HUES6 (cell line): ENCODE data around the gene ZNF205.

Experiments used
- H3K27ac ChIP-seq: 2 replicates; pipeline ENCODE4 v1.7.0; 2013; ENCODE audit warnings: low read depth, mild to moderate bottlenecking, low read length, inconsistent platforms
- H3K27me3 ChIP-seq: 2 replicates; pipeline ENCODE4 v1.6.1; 2013; ENCODE audit warnings: low read length; ENCODE audit not compliant: control insufficient read depth, insufficient read depth
- H3K36me3 ChIP-seq: 2 replicates; pipeline ENCODE4 v1.6.1; 2013; ENCODE audit warnings: low read length; ENCODE audit not compliant: control insufficient read depth, insufficient read depth
- H3K4me1 ChIP-seq: 2 replicates; pipeline ENCODE4 v1.6.1; 2013; ENCODE audit warnings: low read length; ENCODE audit not compliant: control insufficient read depth, insufficient read depth
- H3K4me3 ChIP-seq: 2 replicates; pipeline ENCODE4 v1.5.1; 2013; ENCODE audit warnings: low read depth, low read length
- H3K9ac ChIP-seq: one replicate; pipeline ENCODE4 v1.6.1; 2013; ENCODE audit warnings: mild to moderate bottlenecking, low read length
- H3K9me3 ChIP-seq: 2 replicates; pipeline ENCODE4 v1.6.1; 2013; ENCODE audit warnings: low read depth, low read length; ENCODE audit not compliant: control insufficient read depth, insufficient read depth

Gene ZNF205

DNA sequence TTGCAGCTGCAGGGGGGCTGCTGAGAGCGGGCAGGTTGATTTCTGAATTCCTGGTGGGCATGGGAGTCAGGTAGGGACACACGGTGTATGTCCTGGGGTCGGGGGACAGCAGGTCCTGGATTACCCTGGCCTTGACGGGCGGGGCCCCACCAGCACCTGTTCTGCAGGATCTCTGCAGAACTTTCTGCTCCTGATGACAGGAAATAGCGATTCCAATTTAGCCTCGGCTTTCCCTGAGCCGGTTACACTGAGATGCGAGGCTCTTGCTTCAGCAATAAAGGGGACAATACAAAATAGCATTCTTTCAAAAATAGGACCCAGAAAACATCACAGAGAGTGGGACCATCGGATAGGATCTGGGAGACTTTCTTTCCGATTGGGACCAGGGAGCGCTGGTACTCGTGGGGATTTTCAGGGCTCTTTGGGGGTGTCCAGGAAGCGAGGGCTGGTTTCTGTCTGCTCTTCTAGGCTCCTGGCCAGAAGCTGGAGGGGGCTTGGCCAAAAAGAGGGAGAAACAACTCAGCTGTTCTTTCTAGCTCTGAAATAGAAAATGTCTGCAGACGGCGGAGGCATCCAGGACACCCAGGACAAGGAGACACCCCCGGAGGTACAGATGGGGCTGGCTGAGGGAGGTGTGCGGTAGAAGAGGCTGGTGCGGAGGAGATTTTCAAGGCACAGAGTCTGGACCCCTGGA lies 642 bp downstream of the ZNF205 start:
- Histone ChIP-seq H3K4me3 (peak overlapping the region; percentile 94), H3K9ac (peak overlapping the region; percentile 69), H3K4me1 (peaks cover 10% of the 10 kb centered on the region; the same call in 1 of the 2 replicates), H3K9me3 (no peaks in the 10 kb centered on the region), H3K27ac (no peak overlapping the region), H3K36me3 (peaks cover 32% of the 10 kb centered on the region), H3K27me3 (no peaks in the 10 kb centered on the region)

DNA sequence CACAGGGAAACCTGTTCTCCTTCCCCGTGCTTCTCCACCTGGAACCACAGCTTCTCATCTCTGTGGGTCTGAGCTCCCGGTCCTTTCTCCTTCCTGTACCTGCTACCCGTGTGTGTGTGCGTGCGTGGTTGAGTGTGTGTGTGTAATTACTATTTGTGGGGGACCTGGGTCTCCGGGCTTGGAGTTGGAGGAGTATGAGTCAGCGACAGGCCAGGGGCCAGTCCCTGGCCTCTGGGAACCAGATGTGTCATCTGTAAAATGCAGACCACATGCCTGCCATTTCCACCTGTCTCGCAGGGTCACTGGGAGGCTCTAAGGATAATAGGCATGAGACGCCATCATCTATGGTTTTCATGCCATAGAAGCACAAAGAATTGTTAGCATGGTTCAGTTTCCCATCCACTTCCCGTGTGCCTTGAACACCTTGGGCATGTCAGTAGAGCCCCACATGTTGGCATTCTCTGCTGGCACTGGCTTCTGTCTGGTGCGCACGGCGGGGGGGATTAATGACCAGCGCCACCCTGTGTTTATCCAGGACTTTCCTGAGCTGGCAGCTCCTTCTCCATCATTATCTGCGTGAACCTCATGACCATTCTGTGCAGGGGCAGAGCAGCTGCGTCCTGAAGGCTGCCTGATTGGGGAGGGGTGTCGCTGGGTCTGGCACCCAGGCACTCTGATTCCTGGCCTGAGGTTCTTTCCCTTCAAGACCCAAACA lies 1.5 kb downstream of the ZNF205 start:
- Histone ChIP-seq H3K27ac (no peak overlapping the region), H3K9ac (no peak overlapping the region), H3K4me3 (peak overlapping the region; percentile 94)

DNA sequence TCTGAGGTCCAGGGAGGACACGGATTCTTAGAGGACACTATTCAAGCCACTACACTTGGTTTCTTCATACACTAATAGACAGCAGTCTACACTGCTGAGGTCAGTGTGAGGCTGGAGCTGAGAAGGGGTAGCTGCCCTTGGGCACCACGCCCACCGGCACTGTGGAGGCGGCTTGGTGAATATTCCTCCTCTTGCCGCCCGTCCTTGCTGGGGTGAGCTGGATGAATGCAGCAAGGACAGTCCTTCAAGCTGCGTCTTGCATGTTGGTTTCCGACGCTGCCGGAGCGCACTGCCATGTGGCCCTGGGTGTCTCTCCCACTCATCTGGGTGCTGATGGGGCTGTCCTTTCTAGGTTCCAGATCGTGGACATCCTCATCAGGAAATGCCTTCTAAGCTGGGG lies 2.6 kb downstream of the ZNF205 start:
- Histone ChIP-seq H3K9me3 (no peaks in the 10 kb centered on the region), H3K27me3 (no peaks in the 10 kb centered on the region), H3K36me3 (peaks cover 50% of the 10 kb centered on the region), H3K4me1 (peaks cover 10% of the 10 kb centered on the region; the same call in 1 of the 2 replicates), H3K4me3 (no peak overlapping the region), H3K27ac (no peak overlapping the region), H3K9ac (no peak overlapping the region)

More for the DNA sequence above, 1.5 kb downstream of the ZNF205 start:
- Histone ChIP-seq H3K36me3 (peaks cover 39% of the 10 kb centered on the region), H3K4me1 (peaks cover 10% of the 10 kb centered on the region; the same call in 1 of the 2 replicates), H3K9me3 (no peaks in the 10 kb centered on the region), H3K27me3 (no peaks in the 10 kb centered on the region)

DNA sequence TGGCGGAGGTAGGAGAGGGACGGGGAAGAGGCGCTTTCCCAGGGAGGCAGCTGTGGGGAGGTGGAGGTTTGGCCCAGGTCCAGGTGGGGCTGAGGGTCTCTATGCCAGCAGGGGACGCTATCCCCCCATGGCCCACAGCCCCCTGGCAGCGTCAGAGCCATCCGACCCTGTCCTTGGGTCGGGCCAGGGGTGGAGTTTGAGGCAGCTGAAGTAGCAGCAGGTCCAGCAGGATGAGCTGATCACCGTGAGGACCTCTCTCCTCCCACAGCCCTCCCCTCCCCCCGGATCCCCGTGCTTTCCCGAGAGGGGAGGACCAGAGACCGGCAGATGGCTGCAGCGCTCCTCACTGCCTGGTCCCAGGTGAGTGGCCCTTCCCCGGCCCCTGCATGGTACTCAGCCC lies 3.2 kb downstream of the ZNF205 start:
- H3K27me3 ChIP-seq, result no peaks in the 10 kb centered on the region
- H3K4me3 ChIP-seq, result no peak overlapping the region

GRCh38 chr16:3118204-3118790 lies 5.9 kb downstream of the ZNF205 start:
- Histone ChIP-seq H3K36me3 (peaks cover 59% of the 10 kb centered on the region), H3K4me1 (peaks cover 5% of the 10 kb centered on the region; the same call in 1 of the 2 replicates), H3K4me3 (no peak overlapping the region), H3K9me3 (no peaks in the 10 kb centered on the region), H3K27ac (peak overlapping the region; percentile 57; the same call in 1 of the 2 replicates), H3K27me3 (no peaks in the 10 kb centered on the region), H3K9ac (no peak overlapping the region)

More for the DNA sequence above, 3.2 kb downstream of the ZNF205 start:
- peaks cover 10% of the 10 kb centered on the region; the same call in 1 of the 2 replicates for H3K4me1 ChIP-seq
- no peak overlapping the region for H3K27ac ChIP-seq
- H3K9ac ChIP-seq, result no peak overlapping the region
- peaks cover 55% of the 10 kb centered on the region for H3K36me3 ChIP-seq
- no peaks in the 10 kb centered on the region for H3K9me3 ChIP-seq

DNA sequence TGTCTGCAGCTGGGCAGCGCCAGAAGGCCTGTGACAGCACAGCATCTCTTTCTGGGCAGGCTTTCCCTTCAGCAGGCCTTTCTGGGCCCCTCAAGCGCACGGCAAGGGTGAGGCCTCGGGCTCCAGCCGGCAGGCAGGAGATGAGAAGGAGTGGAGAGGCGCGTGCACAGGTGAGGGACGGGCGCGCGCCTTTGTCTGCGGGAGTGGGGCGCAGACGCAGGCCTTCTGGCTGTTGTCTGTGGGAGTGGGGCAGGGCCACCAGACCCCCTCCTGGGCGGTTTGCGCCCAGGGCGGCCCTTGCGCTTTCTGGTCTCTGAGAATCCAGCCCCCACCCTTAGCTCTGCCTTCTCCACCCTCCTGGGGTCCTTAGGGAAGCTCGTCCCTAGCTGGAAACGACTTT lies 6.5 kb downstream of the ZNF205 start:
- no peak overlapping the region for H3K9ac ChIP-seq
- no peaks in the 10 kb centered on the region for H3K9me3 ChIP-seq
- H3K27ac ChIP-seq, result no peak overlapping the region
- no peaks in the 10 kb centered on the region for H3K27me3 ChIP-seq
- H3K36me3 ChIP-seq, result peaks cover 59% of the 10 kb centered on the region
- peaks cover 4% of the 10 kb centered on the region; the same call in 1 of the 2 replicates for H3K4me1 ChIP-seq
- no peak overlapping the region for H3K4me3 ChIP-seq

DNA sequence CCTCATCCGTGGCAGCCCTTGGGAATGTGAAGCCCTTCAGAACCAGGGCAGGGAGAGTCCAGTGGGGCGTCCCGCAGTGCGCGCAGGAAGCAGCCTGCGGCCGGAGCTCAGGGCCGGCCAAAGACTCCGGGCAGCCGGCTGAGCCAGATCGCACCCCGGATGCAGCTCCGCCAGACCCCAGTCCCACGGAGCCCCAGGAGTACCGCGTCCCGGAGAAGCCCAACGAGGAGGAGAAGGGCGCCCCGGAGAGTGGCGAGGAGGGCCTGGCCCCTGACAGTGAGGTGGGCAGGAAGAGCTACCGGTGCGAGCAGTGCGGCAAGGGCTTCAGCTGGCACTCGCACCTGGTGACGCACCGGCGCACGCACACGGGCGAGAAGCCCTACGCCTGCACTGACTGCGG lies 6.9 kb downstream of the ZNF205 start:
- Histone ChIP-seq H3K27ac (no peak overlapping the region), H3K36me3 (peaks cover 59% of the 10 kb centered on the region), H3K9ac (no peak overlapping the region), H3K4me3 (no peak overlapping the region), H3K27me3 (no peaks in the 10 kb centered on the region), H3K9me3 (no peaks in the 10 kb centered on the region), H3K4me1 (peaks cover 4% of the 10 kb centered on the region; the same call in 1 of the 2 replicates)

DNA sequence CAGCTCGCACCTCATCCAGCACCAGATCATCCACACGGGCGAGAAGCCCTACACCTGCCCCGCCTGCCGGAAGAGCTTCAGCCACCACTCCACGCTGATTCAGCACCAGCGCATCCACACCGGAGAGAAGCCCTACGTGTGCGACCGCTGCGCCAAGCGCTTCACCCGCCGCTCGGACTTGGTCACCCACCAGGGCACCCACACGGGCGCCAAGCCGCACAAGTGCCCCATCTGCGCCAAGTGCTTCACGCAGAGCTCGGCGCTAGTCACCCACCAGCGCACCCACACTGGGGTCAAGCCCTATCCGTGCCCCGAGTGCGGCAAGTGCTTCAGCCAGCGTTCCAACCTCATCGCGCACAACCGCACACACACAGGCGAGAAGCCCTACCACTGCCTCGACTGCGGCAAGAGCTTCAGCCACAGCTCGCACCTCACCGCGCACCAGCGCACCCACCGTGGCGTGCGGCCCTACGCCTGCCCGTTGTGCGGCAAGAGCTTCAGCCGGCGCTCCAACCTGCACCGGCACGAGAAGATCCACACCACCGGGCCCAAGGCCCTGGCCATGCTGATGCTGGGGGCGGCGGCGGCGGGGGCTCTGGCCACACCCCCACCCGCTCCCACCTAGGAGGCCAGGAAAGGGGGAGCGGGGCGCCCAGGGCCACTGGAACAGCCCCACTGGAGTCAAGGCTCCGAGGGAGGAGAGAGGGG lies 7.5 kb downstream of the ZNF205 start:
- Histone ChIP-seq H3K9ac (no peak overlapping the region), H3K4me3 (no peak overlapping the region), H3K36me3 (peaks cover 54% of the 10 kb centered on the region), H3K27ac (no peak overlapping the region), H3K9me3 (no peaks in the 10 kb centered on the region), H3K27me3 (no peaks in the 10 kb centered on the region), H3K4me1 (peaks cover 4% of the 10 kb centered on the region; the same call in 1 of the 2 replicates)

DNA sequence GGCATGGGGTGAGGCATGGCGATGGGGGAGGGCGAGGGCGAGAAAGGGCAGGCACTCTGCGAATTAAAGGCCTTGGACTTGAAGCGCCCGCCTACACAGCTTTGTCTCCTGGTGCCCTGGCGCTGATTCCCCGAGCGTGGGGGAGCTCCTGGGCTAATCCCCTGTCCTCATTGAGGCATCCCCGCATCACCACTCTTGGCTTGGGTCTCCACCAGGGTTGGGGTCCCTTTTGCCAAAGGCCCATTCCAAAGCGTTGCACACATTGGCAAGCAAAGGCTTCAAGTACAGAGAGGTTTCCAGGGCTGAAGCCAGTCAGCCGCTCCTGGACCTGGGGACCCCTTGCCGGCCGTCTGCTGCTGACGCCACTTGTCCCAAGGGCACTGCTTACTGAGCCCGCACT lies 8.0 kb downstream of the ZNF205 start:
- Histone ChIP-seq H3K9me3 (no peaks in the 10 kb centered on the region), H3K36me3 (peaks cover 48% of the 10 kb centered on the region), H3K9ac (no peak overlapping the region), H3K4me1 (peaks cover 4% of the 10 kb centered on the region; the same call in 1 of the 2 replicates), H3K27me3 (no peaks in the 10 kb centered on the region), H3K27ac (no peak overlapping the region), H3K4me3 (no peak overlapping the region)

- Histone ChIP-seq H3K9ac (no peak overlapping the region), H3K36me3 (peaks cover 36% of the 10 kb centered on the region), H3K9me3 (no peaks in the 10 kb centered on the region), H3K4me1 (peaks cover 8% of the 10 kb centered on the region; the same call in 1 of the 2 replicates), H3K27ac (no peak overlapping the region), H3K4me3 (no peak overlapping the region), H3K27me3 (no peaks in the 10 kb centered on the region)
Measured at GRCh38 chr16:3121851-3122467, 9.6 kb downstream of the ZNF205 start.
